NCI-H146 (cell line): ENCODE results near the gene PRPF19.

Experiments used
- DNase-seq: peaks from one replicate; lab custom pipeline; 2025; lab: John Stamatoyannopoulos, UW

PRPF19 gene

GRCh38 chr11:60905551-60906113 lies 753 bp downstream of the PRPF19 start:
- peak; percentile 22 for DNase-seq

GRCh38 chr11:60905047-60905446 lies 1.3 kb downstream of the PRPF19 start:
- DNase-seq, result peak; percentile 69

GRCh38 chr11:60902625-60903024 lies 3.8 kb downstream of the PRPF19 start:
- DNase-seq, result no peak

GRCh38 chr11:60900673-60901404 lies 5.5 kb downstream of the PRPF19 start:
- DNase-seq, result no peak

GRCh38 chr11:60899977-60900376 lies 6.4 kb downstream of the PRPF19 start:
- no peak for DNase-seq

GRCh38 chr11:60899046-60899936 lies 7.1 kb downstream of the PRPF19 start:
- DNase-seq, result peak; percentile 47

GRCh38 chr11:60897496-60897895 lies 8.9 kb downstream of the PRPF19 start:
- DNase-seq, result no peak

- no peak for DNase-seq
Measured at GRCh38 chr11:60895687-60896086, 10.7 kb downstream of the PRPF19 start.

- DNase-seq, result no peak
Measured at GRCh38 chr11:60891103-60891741, 15.2 kb downstream of the PRPF19 start.

GRCh38 chr11:60890696-60891095 lies 15.7 kb downstream of the PRPF19 start:
- DNase-seq, result no peak

- no peak for DNase-seq
Measured at GRCh38 chr11:60889869-60890311, 16.5 kb downstream of the PRPF19 start.

- DNase-seq, result peak; percentile 73
Measured at GRCh38 chr11:60887556-60887955, 18.8 kb downstream of the PRPF19 start.

GRCh38 chr11:60880643-60881282 lies 25.6 kb downstream of the PRPF19 start:
- peak; percentile 79 for DNase-seq

- no peak for DNase-seq
Measured at GRCh38 chr11:60879971-60880588, 26.3 kb downstream of the PRPF19 start.

- DNase-seq, result no peak
Measured at GRCh38 chr11:60879104-60879503, 27.3 kb downstream of the PRPF19 start.

GRCh38 chr11:60878245-60879101 lies 27.9 kb downstream of the PRPF19 start:
- DNase-seq, result no peak

- DNase-seq, result no peak
Measured at GRCh38 chr11:60876168-60876485, 30.3 kb downstream of the PRPF19 start.

GRCh38 chr11:60875366-60876167 lies 30.8 kb downstream of the PRPF19 start:
- DNase-seq, result no peak
